GM10248 (cell line): Measurements from ENCODE around the gene KDF1.

ENCODE experiments used
- CTCF ChIA-PET: fragments of 300-600 bp; sonication (Branson Sonifier 250); formaldehyde crosslinking; extraction: SDS; loops from one replicate; lab custom pipeline; 2021; ENCODE audit warnings: antibody characterized with exemption; lab: Yijun Ruan, JAX
- POLR2A ChIA-PET: fragments of 350-650 bp; sonication (Branson Sonifier 250); formaldehyde crosslinking; extraction: SDS; loops from one replicate; lab custom pipeline; 2020; ENCODE audit warnings: antibody characterized with exemption; lab: Yijun Ruan, JAX
- DNase-seq: peaks from one replicate; pipeline ENCODE4 v3.0.0; 2012; ENCODE audit errors: extremely low spot score
- TF ChIP-seq, protein P1 (sequence below): IDR thresholded peaks from 2 replicates; pipeline ENCODE4 v1.5.1; 2012; ENCODE audit warnings: mild to moderate bottlenecking, low read depth; ENCODE audit errors: extremely low read depth, missing control alignments, control extremely low read depth

Gene KDF1

DNA sequence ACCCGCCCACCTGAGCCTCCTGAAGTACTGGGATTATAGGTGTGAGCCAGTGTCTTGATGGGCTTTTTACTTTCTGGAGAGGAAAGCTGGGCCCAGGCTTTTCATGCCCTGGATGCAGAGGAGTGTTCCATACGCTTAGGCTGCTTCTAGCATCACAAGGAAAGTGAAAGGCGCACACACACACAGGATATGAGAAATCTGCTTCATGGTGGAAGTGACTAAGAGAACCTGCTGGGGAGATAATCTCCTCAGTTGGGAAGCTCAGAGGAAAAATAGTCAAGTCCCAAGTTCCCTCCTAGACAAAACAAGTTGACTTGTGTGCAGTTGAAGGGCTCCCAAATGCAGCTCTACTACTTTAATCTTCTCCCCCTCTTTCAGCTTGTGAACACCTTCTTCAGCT is 36.6 kb downstream of the KDF1 start:
- ChIA-PET POLR2A (interaction anchor here (0.7 to 0.9 kb wide), 2 partner anchors 34 to 58 kb away, joined by 3 read pairs; partner anchors contain the start of gene GPN2), CTCF (interaction anchor here (1.1 kb wide), 2 partner anchors 9 to 19 kb away, joined by 3 read pairs; partner anchors contain the start of gene NR0B2)
- TF ChIP-seq, protein P1, sequence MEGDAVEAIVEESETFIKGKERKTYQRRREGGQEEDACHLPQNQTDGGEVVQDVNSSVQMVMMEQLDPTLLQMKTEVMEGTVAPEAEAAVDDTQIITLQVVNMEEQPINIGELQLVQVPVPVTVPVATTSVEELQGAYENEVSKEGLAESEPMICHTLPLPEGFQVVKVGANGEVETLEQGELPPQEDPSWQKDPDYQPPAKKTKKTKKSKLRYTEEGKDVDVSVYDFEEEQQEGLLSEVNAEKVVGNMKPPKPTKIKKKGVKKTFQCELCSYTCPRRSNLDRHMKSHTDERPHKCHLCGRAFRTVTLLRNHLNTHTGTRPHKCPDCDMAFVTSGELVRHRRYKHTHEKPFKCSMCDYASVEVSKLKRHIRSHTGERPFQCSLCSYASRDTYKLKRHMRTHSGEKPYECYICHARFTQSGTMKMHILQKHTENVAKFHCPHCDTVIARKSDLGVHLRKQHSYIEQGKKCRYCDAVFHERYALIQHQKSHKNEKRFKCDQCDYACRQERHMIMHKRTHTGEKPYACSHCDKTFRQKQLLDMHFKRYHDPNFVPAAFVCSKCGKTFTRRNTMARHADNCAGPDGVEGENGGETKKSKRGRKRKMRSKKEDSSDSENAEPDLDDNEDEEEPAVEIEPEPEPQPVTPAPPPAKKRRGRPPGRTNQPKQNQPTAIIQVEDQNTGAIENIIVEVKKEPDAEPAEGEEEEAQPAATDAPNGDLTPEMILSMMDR, result no peak
- no peak for DNase-seq

DNA sequence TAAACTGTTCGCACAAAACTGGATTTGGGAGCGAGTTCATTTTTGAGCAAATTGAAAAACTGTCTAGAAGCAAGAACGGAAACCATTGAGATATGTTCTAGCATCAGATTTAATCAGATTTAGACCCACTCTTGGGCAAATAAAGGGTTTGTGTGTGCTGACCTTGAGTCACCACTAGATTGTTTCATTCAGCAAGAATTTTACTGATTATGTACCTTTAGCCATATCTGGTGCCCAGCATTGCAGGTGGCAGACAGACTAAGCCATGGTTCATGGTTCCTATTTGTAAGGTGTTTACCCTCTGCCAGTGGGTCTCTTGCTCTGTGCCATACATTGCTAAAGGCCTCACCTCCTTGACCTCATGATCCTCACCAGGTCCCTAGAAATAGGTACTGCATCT is 37.4 kb downstream of the KDF1 start:
- CTCF ChIA-PET, result interaction anchor here (1.1 kb wide), 1 partner anchor 20 kb away, joined by 3 read pairs; no protein-coding TSS in a partner anchor
- POLR2A ChIA-PET, result no interaction called here
- no peak for DNase-seq
- TF ChIP-seq, protein P1, result no peak

DNA sequence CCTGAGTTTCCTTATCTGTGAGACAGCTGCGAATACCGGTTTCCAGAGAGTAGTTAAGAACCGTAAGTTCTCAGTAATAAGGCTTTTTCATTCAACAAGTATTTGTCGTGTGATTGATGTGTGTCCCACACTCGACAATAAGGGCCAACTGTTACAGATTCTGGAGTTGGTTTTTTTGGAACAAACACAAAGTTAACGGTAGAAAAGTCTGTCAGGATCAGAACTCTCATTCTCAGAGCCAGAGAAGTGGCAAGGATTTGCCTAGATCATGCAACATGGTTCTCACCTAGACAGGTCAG is 37.9 kb downstream of the KDF1 start:
- CTCF ChIA-PET, result interaction anchor here (1.4 kb wide), 1 partner anchor 15 kb away, joined by 6 read pairs; no protein-coding TSS in a partner anchor
- TF ChIP-seq, protein P1, result no peak
- DNase-seq, result no peak
- POLR2A ChIA-PET, result no interaction called here

DNA sequence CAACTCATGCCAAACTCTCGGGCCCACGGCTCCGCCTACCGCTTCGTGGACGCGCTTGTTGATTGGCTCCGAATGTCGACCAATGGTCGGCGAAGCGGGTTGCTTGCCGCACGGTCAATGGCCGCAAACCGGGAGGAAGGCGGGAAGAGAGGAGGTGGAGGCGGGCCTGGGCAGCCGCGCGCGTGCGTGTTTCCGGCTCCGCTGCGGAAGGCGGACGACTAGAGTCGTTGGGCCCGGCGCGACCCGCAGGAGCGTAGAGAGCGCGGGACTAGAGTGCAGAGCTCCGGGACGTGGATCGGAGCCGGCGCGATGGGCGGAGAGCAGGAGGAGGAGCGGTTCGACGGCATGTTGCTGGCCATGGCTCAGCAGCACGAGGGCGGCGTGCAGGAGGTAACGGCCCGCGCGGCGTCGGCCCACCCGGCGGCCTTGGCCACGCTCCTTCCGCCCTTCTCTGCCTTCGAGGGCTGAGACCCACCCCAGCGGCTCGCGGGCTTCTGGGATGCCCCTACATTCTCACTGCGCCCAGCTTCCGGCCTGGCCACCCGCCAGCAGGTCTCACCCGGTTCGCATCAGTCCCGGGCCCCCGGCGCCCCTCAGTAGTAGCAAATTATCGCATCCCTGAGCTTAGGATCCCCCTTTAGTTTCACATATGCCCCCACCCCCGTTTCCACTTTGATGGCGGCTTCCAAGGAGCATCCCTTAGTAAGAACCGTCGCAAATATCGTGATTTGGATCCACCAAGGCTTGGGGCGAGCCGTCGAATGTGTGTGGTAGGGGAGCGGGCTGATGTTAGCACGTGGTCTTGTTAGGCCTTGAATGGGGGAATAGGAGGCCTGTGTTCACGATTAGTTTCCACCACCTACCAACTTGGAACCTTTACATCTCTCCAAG is 38.5 kb downstream of the KDF1 start, which contains the start of gene NUDC:
Gene NUDC (plus strand): TSS at position 204 of the 891 bp plus-strand sequence. CDS start 106 bp downstream, at position 310.
- ChIA-PET CTCF (interaction anchor here (1.4 kb wide), 1 partner anchor 14 kb away, joined by 6 read pairs; no protein-coding TSS in a partner anchor), POLR2A (interaction anchor here (0.6 to 1.5 kb wide), 3 partner anchors 22 to 595 kb away, joined by 3 to 7 read pairs (median 6); partner anchors contain the start of gene GPATCH3)
- DNase-seq, result peak; percentile 98
- TF ChIP-seq, protein P1, result no peak

DNA sequence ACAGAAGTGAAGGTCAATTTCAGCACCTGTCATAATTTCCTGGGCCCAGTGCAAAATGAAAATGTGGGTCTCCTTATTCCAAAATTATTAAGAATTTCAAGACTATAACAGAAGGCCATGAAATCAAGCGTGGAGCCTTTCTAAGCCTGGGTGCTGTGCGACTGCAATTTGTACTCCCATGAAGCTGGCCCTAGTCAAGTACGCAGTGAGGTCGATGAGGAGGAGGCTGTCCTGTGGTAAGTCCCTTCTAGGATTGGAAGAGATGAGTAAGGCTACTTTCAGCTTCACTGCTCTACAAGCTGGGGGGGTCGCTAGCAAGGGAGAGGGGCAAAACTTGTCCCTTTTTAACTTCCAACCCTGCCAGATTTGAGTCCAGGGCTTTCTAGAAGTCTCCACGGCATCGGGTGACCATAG is 39.1 kb downstream of the KDF1 start:
- TF ChIP-seq, protein P1, result no peak
- CTCF ChIA-PET, result interaction anchor here (1.4 kb wide), 1 partner anchor 14 kb away, joined by 6 read pairs; no protein-coding TSS in a partner anchor
- no peak for DNase-seq
- POLR2A ChIA-PET, result interaction anchor here (0.7 to 1.5 kb wide), 3 partner anchors 21 to 47 kb away, joined by 4 to 7 read pairs (median 6); partner anchors contain the start of gene GPATCH3

DNA sequence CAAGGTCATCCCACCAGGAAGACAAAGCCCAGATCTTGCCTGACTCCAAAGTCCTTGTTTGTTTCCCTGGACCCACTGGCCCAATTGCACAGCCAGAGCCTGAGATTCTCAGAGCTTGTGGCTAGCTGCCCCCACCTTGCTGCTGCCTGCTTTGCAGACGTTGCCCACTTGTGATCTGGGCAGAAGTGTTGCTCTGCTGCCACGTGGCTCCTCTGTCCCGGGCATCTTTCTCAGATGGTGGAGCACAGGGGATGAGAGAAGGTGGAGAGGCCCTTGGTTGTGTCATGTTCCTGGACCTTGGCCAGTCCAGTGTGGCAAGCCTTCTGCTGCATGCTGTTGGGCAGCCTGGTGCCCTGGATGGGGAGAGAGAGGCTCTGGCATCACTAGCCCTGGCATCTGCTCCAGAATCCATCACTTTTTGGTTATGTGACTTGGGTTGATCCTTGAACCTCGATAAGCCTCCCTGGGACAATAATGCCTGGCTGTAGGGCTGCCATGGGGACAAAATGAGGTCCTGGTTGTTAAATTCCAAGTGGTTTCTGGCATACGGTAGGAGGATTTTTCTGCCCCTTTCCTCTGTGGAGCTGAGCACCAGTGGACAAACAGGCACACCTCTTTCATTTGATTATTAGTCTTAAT is 44.9 kb downstream of the KDF1 start:
- DNase-seq, result no peak

More for the DNA sequence above, 44.9 kb downstream of the KDF1 start:
- ChIA-PET CTCF (interaction anchor here (1.5 kb wide), 1 partner anchor 9 kb away, joined by 3 read pairs; no protein-coding TSS in a partner anchor), POLR2A (interaction anchor here (0.6 kb wide), 1 partner anchor 310 kb away, joined by 6 read pairs; no protein-coding TSS in a partner anchor)
- TF ChIP-seq, protein P1, result no peak
